HG03280 (cell line): ENCODE data around the gene PNRC2.
A peak's percentile ranks its signal among the peaks of the same experiment; 100 is the strongest.
"Not testable (repeated sequence)": the region's sequence is repeated elsewhere in the genome, so short reads cannot be mapped to it uniquely, and the experiment has no call there.

Source experiments
- ATAC-seq: cut with Tn5 transposase; IDR thresholded peaks from one replicate; pipeline ENCODE4 v1.9.1; 2021; ENCODE audit warnings: mild to moderate bottlenecking, moderate library complexity; ENCODE audit not compliant: unreplicated experiment

Gene PNRC2

GRCh38 chr1:23947366-23947765, 12.3 kb upstream of the PNRC2 start:
- no peak for ATAC-seq

- no peak for ATAC-seq
Measured at GRCh38 chr1:23953020-23953419, 6.6 kb upstream of the PNRC2 start.

- ATAC-seq: no peak
Measured at GRCh38 chr1:23957096-23957495, 2.5 kb upstream of the PNRC2 start.

GRCh38 chr1:23958040-23958809, 1.4 kb upstream of the PNRC2 start:
- not testable (repeated sequence) for ATAC-seq

- ATAC-seq: peak; percentile 64
Measured at GRCh38 chr1:23958810-23959460, 693 bp upstream of the PNRC2 start.

GRCh38 chr1:23960291-23961020, 828 bp downstream of the PNRC2 start:
- no peak for ATAC-seq

GRCh38 chr1:23963617-23964234, 4.1 kb downstream of the PNRC2 start:
- ATAC-seq: no peak

GRCh38 chr1:23964235-23964668, 4.6 kb downstream of the PNRC2 start:
- no peak for ATAC-seq

GRCh38 chr1:23964790-23965740, 5.4 kb downstream of the PNRC2 start:
- no peak for ATAC-seq

- no peak for ATAC-seq
Measured at GRCh38 chr1:23966973-23967493, 7.4 kb downstream of the PNRC2 start.

- ATAC-seq: no peak
Measured at GRCh38 chr1:23967871-23968270, 8.2 kb downstream of the PNRC2 start.

- ATAC-seq: no peak
Measured at GRCh38 chr1:23977187-23977853, 17.7 kb downstream of the PNRC2 start.

- ATAC-seq: no peak
Measured at GRCh38 chr1:23977854-23978191, 18.2 kb downstream of the PNRC2 start.

GRCh38 chr1:23978805-23979204, 19.2 kb downstream of the PNRC2 start:
- ATAC-seq: no peak

GRCh38 chr1:23979387-23979880, 19.8 kb downstream of the PNRC2 start:
- ATAC-seq: no peak

GRCh38 chr1:23979881-23980727, 20.5 kb downstream of the PNRC2 start, which contains the start of gene SRSF10:
TSS of gene SRSF10 (minus strand) at chr1:23980327. CDS start at chr1:23980255, 72 bp downstream.
- ATAC-seq: peak; percentile 91

- ATAC-seq: no peak
Measured at GRCh38 chr1:23980728-23981070, 21.1 kb downstream of the PNRC2 start.

- no peak for ATAC-seq
Measured at GRCh38 chr1:23984417-23985186, 25.0 kb downstream of the PNRC2 start.
